Activated CD8-positive, alpha-beta memory T cell treated with anti-CD3 and anti-CD28 coated beads, Interleukin-2, amount 50 U/mL, for 48 hours (primary cell): ENCODE results near the gene IGF1.

Experiments used
- DNase-seq: peaks from one replicate; pipeline ENCODE4 v3.0.0-alpha.2; 2020

IGF1 gene

DNA sequence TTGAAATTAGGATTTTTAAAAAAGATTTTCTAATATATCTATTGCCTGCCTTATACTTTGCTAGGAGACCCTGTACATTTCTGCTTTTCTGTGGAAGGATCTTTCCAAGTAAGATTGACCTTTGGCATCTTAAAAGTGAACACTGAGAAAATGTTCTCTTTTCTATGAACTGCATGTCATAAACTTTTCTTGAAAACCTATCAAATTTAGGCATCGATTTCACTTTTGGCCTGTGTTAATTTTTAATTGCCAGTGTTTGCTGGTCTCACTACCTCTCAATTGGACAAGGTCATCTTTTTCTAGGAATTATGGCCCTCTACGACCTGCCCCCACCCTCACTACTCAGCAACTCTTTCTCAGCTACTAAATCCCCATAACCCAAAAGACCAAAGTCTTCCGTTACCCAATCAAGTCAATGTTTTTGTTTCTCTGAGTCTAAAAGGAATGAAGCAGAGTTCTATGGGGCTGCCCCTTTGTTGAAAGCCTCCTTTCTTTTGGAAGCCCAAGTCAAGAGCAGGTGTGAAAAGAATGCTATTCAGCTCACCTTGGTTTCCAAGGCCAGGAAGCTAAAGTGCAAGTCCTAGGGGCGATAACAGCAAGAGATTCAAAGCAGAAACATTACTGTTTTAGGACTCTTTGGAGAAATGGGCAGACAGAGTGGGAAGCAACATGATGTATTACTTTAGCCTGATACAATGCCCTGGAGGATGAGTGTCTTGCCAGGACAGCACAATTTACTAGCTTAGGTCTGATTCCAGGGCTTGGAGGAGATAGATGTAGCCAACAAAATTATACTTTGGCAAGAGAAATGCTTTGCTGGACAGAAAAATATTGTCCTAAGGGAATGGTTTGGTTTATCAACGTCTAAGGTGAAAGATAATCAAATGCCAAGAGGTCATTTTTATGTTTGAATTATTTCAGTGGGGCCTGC lies 55.0 kb downstream of the IGF1 start:
- no peak for DNase-seq

DNA sequence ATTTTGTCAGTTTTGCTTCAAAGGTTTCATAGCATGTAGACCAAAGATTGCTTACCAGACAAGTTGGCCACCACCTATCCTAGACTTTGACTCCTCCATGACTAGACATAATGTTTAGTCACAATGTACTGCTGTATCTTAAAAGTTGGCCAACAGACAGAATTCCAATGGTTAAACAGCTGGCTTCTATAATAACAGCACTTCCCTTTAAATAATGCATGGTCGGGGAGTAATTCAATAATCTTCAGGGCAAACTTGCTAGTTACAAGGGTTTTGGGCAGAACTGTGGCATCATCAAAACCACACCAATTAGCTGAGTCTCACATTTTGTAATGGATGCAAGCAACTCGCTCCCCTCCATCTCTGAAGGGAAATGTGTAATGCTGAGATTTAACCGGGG lies 56.9 kb downstream of the IGF1 start:
- DNase-seq, result no peak

DNA sequence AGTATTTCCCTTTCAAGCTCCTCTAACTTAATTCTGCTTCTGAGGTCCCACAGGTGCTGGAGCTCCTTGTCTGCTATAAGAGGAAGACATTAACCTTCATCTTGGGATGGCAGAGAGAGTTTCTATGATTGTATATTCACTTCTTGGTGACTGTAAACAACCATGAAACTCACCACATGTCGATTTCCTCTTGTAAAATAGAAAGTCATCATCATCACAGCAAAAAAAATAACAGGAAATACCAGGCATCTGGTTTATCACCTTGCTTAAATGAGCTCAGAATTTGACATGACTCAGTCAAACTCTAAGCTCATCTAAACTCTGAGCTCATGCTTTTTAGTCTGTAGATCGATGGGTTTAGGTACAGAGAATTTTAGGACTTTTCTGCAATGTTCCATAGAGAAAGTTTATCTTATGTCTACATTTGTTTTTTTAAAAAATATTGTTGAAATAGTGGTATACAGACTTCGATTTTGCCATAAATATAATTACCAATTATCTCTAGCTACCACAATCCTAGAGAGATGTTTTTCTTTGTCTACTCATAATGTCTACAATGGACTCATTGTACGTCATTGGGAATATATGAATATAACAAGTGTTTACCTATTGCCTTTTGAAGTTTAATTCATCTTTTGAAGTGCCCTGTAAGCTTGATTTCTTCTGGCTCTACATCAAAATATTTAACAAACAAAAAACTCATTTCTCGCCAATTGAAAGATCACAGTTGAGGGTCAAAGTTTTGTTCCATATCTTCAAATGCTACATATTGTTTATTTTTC lies 58.4 kb downstream of the IGF1 start:
- no peak for DNase-seq

DNA sequence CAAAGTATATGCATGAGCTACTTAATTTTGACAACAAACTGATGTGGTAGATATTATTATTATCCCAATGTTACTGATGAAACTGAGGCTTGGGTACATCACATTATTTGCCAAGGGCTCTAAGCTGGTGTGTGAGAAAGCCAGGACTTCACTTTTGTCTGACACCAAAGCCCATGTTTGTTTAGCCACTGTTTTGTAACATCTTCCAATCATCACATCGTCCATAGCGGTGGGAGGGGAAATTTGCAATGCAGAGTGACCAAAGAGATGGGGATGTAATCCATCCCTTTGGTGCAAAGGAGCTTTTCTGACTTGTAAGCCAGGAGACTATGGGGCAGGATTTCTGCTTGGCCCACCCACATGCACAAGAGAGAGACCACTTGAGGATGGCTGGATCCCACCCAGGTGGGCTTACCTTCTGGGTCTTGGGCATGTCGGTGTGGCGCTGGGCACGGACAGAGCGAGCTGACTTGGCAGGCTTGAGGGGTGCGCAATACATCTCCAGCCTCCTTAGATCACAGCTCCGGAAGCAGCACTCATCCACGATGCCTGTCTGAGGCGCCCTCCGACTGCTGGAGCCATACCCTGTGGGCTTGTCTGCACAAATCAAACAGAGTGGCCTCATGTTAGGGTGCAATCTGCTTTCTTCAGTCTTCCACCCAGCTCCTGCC lies 61.1 kb downstream of the IGF1 start:
- DNase-seq, result no peak

DNA sequence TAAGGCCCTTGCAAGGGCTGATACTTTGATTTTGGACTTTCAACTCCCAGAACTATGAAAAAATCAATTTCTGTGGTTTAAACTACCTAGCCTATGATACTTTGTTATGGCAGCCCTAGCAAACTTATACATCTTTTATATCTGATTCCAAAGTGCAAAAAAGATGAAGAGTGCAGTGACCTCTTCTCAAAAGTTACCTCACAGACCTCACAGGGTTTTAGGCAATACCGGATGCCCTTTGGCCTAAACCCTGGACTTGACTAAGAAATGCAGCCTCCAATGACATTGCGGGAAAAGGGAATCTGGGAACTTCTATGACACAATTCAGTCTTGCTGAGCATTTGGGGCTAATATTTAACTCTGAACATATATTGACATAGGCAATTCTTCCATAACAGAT lies 63.3 kb downstream of the IGF1 start:
- no peak for DNase-seq

DNA sequence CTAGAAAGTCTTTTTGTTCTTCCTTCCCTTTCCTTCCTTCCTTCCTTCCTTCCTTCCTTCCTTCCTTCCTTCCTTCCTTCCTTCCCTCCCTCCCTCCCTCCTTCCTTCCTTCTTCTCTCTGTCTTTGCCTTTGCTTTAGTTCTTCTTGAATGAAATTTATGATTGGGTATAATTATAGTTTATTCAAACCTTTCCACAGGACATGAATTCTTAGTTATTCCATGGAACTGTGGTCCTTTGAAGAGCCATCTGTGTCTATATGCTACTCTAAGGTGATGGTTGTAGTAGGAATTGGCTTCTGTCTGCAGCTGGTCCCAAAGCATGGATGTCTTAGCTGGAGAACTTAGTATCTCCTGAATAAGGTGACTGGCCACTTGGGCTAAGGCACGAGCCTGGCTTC lies 64.8 kb downstream of the IGF1 start:
- DNase-seq, result no peak

DNA sequence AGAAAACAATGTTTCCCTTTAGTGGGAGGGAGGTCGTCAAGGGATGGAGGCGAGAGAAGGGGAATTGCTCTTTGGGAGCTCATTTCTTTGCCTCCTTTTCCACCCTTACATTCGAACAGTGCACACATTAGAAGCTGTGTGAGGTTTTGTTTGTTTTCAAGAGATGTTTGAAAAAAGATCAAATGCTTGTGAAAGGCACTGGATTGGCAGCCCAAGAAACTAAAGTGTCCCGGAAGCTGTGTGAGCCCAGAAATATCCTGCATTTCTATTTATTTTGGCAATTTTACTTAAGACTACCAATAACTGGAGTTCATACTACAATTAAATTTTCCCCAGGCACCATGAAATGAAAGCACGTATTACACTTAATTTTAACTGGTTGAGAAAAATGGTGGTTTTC lies 67.0 kb downstream of the IGF1 start:
- DNase-seq, result no peak

DNA sequence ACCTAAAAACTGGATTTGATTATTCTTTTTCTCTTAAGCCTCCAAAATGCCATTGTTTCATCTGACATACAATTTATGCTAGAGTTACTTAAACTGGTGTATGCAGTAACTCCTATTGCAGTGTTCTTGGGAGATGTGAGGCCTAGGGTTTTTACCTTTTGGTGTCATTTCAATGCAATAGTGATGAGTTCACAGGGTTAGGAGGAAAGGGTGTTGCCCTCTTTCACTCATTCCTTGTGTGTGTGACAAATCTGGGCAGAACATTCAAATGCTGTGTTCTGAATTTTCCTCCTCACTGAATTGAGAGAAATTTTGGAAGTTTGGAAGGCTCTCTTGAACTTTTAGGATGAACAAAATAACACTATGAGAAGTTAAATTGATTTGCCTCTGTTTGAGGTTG lies 69.9 kb downstream of the IGF1 start:
- no peak for DNase-seq

DNA sequence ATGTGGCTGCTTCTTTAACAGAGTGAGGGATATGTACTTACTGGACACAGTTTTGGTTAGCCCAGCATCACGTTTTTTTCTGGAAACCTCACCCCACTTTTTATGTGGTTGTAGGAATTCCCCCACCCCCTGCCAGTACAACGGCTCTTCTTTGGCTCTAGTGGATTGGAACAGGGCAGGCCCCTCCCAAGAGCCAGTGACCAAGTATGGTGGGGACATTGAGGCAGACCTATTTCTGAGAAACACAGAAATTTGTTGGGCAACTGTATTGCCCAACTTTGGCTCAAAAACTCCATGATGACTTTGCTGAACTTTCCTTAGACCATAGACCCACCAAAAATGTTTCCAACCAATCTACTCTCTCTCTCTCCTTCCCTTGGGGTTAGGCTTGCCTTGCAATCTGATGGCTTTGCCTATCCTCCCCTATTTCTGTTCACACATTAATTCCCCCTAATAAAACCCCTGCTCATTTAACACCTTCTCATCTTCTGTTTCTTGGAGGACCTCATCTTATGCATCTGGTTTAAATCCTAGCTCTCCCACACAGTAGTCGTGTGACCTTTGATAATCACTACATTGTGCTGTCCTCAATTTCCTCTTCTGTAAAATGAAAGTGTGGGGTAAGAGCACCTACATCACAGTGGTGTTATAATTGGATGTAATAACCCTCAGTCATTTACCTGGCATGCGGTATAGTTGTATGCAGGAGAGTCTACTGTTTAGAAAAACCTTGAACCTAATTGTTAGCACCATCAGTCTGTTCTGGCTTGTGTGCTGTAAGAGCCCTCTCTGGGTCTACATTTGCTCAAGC lies 71.7 kb downstream of the IGF1 start:
- no peak for DNase-seq

DNA sequence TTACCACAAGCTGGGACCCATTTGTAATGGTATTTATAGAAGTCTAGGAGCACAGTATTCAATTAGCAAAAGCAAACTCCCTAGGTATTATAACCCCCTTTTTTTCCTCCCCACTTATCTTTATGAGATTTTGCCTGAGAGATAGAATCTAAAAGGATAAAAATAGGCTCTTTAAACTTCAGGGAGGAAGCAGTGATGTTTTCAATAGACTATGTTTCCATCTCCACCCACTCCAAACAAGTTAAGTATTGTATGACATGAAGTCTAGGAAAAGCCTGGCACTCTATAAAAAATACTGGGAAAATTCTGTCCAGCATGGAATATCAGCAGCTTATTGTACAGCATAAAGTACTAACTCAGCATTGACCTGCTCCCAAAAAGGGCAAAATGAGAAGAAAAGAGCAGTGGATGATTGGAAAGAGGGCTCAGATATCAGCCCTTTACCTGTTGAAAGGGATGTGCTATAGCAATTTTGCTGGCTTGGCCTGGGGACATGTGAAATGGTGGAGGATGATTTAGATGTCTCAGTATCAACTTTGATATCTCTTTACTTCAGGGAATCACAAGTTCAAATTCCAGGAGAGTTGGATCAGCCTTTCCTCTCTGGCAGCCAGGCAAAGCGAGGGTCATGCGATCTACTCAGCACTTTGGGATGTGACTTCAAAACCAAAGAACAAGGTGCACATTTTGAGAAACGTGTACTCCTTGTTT lies 72.4 kb downstream of the IGF1 start:
- no peak for DNase-seq

DNA sequence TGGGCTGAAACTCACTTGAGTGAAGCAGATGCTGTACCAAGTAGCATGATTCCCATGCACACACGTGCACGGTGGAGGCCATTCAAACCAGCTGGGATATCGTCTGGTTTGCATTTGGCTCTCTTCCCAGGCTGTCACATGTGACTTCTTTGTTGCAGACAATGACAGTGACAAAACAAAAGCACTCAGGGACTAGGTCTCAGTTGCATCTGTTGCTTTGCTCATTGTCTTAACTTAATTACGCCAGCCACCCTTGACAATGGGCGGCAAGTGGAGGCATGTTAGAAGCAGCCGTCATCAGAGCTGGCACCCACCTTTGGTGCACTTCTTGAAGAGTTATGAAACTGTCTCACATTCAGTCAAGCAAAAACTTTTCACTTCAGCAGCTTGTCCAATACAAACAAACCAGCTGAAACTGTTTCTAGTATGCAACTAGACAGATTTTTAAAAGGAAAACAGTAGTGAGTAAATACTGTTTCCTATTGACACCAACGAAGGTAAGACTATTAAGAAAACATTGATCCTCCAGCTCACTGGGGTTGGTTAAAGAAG lies 74.3 kb downstream of the IGF1 start:
- DNase-seq, result no peak

DNA sequence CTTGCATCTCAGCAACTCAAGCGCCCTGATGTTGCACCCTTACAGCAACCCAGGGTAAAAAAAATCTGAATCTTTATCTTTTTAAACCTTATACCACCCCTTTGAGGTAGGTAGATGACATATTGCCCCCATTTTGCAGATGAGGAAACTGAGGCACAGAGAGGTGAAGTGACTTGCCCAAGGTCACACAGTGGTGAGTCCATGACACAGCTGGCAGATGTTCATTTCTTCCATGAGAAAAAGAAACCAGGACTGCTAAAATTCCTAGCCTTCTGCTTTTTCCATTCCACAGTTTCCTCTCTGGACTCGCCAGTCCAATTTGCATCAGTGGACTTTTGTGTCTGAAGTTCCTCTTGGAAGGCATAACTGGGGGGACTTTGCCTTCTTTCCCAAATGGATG lies 79.3 kb downstream of the IGF1 start:
- DNase-seq, result no peak

DNA sequence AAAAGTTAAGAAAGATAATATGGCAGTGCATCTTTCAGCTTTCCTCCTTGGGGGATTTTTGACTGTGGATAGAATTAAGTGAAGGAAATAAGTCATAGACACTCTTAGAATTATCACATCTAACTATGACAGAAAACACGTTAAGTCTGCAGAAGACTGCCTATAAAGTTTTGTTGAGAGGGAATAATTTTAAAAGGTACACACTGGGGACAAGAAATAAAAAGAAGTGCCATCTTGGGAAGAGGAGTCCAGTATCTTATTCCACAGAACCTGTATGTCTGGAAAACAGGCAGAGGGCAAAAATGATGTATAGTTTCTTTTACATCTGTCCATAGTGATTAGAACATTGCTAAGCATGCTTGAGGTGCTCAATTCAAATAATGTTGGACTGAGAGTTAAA lies 80.7 kb downstream of the IGF1 start:
- DNase-seq, result no peak

DNA sequence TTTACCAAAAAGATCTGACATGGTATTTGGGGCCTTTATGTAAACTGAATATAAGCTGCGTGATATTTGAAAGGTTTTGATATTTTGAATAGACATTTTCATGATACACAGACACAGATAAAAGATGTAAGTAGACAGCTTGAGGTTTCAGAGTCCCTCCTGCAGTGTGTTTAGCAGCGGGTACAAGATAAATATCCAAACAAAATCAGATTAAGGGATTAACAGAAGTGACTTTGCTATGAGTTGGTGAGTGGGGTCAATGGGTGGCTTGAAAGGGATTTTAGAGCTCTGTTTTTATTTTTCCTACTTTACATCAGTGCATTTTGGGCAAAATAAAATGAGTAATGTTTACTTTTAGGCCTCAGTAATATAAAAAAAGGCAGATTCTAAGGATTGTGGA lies 84.1 kb downstream of the IGF1 start:
- DNase-seq, result no peak

DNA sequence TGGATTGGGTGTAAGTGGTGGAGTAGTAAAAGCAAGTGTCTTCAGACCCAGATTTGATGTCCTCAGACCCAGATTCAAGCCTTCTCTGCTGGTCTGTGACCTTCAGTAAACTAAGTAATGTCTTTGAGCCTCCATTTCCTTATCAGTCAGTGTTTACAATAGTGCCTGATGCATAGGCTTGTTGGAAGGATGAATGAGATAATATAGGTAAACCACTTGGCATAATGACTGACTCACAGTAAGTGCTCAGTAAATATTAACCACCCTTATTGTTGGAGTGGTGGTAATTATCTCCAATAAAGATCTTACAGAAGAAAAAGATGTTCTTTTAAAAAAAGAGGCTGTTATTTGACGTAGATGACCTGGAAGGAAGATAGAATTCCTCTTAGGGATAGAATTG lies 86.2 kb downstream of the IGF1 start:
- no peak for DNase-seq

DNA sequence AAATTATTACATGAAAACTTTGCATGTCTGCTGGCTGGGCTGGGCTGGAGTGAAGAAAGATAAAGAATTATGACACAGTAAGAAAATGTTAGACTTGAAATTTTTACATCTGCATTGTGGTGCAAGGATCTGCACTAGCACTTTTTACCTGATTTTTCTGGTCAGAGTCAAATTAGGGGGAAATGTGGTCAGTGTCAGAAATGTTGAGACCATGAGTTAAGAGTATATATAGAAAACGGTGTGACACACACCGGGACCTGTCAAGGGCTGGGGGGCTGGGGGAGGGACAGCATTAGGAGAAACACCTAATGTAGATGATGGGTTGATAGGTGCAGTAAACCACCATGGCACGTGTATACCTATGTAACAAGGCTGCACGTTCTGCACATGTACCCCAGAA lies 90.3 kb downstream of the IGF1 start:
- DNase-seq, result no peak

DNA sequence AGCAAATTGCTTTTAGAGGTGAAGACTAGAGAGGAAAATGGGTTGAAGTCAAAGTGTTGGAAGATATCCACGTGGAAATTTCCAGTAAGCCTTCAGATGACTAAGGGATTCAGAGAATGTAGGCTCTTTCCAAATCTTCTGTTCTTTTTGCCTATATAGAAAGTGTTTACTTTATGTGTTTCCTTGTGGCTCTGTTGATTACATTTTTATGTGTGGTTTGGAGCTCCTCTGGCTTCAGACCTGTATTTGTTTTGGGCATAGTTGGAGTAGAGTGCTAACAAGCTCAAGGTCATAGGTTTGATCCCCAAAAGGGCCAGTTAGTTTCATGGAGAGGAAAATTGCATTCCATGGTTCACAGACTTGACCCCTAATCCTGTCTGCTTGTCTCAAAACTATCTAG lies 91.9 kb downstream of the IGF1 start:
- DNase-seq, result no peak

DNA sequence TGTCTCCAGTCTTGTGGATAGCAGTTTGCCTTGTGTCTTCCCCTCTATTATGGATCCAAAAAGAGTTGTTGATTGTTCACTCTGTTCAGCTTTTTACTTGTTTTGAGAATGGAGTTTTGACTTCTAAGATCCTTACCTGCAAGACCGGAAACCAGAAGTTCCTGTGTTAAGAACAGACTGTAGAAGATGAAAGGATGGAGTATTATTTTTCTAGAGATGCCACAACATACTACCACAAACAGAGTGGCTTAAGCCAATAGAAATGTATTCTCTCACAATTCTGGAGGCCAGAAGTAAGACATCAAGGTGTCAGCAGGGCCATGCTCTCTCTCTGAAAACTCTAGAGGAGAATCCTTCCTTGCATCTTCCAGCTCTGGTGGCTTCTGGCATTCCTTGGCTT lies 95.0 kb downstream of the IGF1 start:
- no peak for DNase-seq

DNA sequence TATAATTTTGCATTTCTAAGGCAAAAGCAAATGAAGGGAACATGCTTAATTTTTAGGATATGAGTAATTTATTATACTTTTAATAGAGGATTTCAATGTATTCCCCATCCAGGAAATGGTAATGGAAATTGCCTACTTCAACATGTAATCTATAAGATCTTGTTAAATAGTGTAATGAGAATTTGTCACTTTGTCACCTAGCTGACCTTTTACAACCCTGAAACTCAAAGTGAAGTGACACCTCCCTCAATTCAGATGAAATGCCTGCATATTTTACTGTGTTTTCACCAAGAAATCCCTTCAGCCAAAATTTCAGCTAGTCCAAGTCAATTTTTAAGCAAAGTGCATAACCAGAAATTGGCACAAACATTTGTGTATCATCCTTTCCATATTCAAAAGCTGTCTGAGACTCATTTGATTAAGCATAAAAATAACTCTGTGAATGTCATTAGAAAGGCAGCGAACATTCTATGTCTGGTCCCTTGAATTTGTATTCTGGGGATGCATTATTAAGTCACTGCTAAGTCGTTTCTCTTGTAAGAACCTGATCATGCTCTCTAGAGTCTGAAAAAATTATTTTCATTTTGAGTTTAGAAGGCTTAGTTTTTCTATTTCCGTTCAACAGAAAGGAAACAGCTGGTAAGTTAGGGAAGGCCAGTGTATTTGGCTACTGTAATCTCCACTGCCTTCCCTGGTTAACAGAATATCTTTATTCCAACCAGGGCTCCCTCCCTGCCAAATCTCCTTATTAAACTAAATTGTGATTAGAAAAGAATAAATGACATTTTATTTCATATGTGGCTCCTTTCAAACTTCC lies 100.8 kb downstream of the IGF1 start:
- no peak for DNase-seq

DNA sequence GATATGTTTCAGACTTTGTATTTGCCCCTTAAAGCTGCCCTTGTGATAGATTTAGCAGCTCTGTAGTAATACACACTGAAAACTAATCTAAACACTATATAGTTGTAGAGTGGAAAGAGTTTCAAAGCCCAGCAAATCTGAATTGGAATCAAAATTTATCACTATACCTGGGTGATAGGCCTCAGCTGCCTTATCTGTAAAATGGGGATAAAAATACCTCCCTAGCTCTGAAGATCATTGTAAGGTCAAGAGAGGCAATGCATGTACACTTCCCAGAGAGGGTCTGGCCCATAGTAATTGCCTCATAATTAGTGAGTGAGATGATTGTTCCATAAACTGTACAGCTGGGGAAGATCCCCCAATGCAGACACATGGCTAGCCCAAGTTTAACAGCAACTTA lies 103.6 kb downstream of the IGF1 start:
- DNase-seq, result no peak

DNA sequence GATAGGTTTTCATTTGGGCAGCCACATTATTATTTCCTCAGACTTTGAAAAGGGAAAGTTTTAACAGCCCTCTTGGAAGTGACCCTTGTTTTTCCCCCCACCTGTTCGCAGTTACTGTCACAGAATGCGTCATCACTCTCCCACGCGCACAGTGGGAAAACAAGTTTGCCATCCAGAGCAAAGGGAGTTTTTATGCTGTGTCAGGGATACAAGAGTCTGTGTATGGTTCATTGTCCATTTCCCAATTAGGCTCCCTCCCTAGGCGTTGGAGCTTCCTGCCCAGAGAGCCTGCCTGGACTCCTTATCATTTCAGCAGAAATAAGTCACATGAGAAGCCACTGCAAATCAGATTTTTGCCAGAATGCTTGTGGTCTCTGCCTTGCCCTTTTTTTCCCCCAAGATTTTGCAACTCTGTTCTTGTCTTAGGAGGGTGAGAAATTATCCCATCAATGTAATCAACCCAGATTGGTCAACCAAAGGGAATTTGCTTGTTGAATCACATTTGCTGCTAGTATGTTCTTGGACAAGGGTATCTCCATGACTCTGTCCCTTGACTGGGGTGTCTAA lies 104.1 kb downstream of the IGF1 start:
- no peak for DNase-seq
